Right atrium auricular region (tissue), 2 donors: ENCODE results near the gene PACSIN2. TPM values are rescaled to one million over a fixed set of nuclear protein-coding genes. Genes with fewer than 3 reads are reported as not detected.
A peak's percentile ranks its signal among the peaks of the same experiment; 100 is the strongest.
"Not testable (repeated sequence)": the region's sequence is repeated elsewhere in the genome, so short reads cannot be mapped to it uniquely, and the experiment has no call there.

Source experiments
- DNase-seq: peaks from one replicate; pipeline ENCODE4 v3.0.0-alpha.2; 2019; ENCODE audit warnings: low spot score
- H3K27ac ChIP-seq, 2 donors: fragments of 200-600 bp; sonication (generic); 1 replicate in 1 of 2; 2 replicates in 1 of 2; pipeline ENCODE4 v1.5.1; 2016 to 2019
- H3K27me3 ChIP-seq, 2 donors: fragments of 200-600 bp; sonication (generic); one replicate each; pipeline versions ENCODE4 v1.5.1 to v1.6.0; 2017 to 2019
- H3K36me3 ChIP-seq: fragments of 200-600 bp; sonication (generic); one replicate; pipeline ENCODE4 v1.5.1; 2016
- H3K4me1 ChIP-seq, 2 donors: fragments of 200-600 bp; sonication (generic); one replicate each; pipeline versions ENCODE4 v1.5.1 to v1.6.0; 2017 to 2019
- H3K4me3 ChIP-seq, 2 donors: fragments of 200-600 bp; sonication (generic); 1 replicate in 1 of 2; 2 replicates in 1 of 2; pipeline ENCODE4 v1.5.1; 2017 to 2019; ENCODE audit warnings: mild to moderate bottlenecking in 1 of 2, moderate library complexity in 1 of 2
- H3K9me3 ChIP-seq, 2 donors: fragments of 200-600 bp; sonication (generic); one replicate each; pipeline ENCODE4 v1.5.1; 2019
- total RNA-seq, 2 donors: library from RNA; depleted of rRNA; stranded (reverse); fragments of >200 nt; gene quantifications; one replicate each; pipeline ENCODE4 v1.1.0, GENCODE V29; 2016
- TF ChIP-seq, protein P1 (sequence below), 2 donors: fragments of 200-600 bp; sonication (generic); IDR thresholded peaks; one replicate each; pipeline ENCODE4 v1.5.1; 2019; ENCODE audit warnings: antibody characterized with exemption in 2 of 2

Gene PACSIN2
- total RNA-seq, 2 donors from 2014 or later = 66.3 to 89.8 TPM

DNA sequence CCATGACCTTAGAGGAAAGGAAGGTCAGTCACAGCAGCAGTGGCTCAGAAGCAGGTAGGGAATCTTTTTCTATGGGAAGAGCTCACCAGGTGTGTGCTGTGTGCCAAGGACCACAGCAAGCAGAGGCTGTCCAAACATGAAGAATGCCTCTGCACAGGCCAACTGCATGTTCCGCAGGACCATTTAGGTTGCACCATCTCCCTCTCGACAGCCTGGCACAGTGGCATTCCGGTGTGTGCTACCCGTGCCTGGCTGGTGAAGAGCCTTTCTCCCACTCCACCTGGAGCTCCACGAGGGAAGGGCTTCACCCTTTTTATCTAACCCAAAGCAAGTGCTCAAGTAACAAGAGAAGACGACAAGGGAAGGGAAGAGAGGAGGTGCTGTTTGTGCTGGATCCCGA, 76.5 kb downstream of the PACSIN2 start:
- H3K27me3 ChIP-seq = no peaks in the 10 kb centered on the region
- H3K27ac ChIP-seq = peak overlapping the region; percentile 74 to 77
- no peaks in the 10 kb centered on the region for H3K36me3 ChIP-seq
- H3K9me3 ChIP-seq = no peaks in the 10 kb centered on the region
- no peak overlapping the region for H3K4me3 ChIP-seq
- DNase-seq = no peak
- TF ChIP-seq, protein P1, sequence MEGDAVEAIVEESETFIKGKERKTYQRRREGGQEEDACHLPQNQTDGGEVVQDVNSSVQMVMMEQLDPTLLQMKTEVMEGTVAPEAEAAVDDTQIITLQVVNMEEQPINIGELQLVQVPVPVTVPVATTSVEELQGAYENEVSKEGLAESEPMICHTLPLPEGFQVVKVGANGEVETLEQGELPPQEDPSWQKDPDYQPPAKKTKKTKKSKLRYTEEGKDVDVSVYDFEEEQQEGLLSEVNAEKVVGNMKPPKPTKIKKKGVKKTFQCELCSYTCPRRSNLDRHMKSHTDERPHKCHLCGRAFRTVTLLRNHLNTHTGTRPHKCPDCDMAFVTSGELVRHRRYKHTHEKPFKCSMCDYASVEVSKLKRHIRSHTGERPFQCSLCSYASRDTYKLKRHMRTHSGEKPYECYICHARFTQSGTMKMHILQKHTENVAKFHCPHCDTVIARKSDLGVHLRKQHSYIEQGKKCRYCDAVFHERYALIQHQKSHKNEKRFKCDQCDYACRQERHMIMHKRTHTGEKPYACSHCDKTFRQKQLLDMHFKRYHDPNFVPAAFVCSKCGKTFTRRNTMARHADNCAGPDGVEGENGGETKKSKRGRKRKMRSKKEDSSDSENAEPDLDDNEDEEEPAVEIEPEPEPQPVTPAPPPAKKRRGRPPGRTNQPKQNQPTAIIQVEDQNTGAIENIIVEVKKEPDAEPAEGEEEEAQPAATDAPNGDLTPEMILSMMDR (IDR thresholded peaks at IDR 0.05) = no peak
- H3K4me1 ChIP-seq = peaks cover 0 to 91% of the 10 kb centered on the region in 2 donors

DNA sequence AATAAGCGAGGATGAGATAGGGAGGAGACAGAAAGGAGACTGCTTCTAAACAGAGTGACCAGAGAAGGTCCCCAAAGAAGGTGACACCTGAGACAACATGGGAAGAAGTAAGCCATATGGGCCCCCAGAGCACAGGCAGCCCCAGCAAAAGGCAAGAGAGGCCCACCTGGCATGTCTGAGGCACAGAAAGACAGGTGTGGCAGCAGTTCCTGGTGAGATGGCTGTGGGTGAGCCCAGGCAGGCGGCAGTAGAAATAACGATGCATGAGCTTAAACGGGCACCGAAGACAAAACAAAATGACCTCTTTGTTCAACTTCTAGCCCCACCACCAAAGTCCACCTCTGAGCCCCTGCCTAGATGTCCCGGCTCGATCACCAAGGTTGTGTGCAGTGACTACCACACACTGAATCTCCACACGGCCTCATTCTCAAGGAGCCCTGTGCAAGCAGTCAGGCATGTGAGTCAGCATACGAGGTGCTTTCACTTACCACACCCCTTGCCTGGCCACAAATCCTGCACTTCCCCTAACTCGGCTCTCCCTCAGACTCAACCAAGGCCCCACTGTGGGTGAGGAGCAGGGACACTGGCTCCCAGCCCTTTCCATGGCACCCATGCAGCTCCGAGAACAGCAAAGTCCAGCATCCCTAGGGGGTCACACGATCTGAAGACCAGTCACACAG, 77.6 kb downstream of the PACSIN2 start:
- Histone ChIP-seq H3K36me3 (no peaks in the 10 kb centered on the region), H3K4me1 (peaks cover 0 to 95% of the 10 kb centered on the region in 2 donors), H3K9me3 (no peaks in the 10 kb centered on the region), H3K4me3 (no peak overlapping the region), H3K27ac (peak overlapping the region; percentile 74 to 77), H3K27me3 (no peaks in the 10 kb centered on the region)
- DNase-seq = no peak
- TF ChIP-seq, protein P1 (IDR thresholded peaks at IDR 0.05) = no peak

DNA sequence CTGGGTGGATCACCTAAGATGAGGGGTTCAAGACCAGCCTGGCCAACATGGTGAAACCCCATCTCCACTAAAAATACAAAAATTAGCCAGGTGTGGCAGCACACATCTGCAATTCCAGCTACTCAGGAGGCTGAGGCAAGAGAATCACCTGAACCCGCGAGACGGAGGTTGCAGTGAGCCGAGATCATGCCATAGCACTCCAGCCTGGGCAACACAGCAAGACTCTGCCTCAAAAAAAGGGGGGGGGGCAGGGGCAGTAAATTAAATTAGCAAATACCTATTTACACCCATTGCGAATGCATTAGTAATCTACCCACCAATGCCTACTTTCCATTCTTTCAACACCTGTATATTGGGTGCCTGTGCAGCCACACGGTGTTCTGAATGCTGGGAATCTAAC, 78.3 kb downstream of the PACSIN2 start:
- not testable (repeated sequence) for H3K36me3 ChIP-seq, H3K27me3 ChIP-seq, H3K4me3 ChIP-seq, H3K9me3 ChIP-seq, DNase-seq
- Histone ChIP-seq H3K27ac (peak overlapping the region; percentile 74 to 92), H3K4me1 (peaks cover 0 to 100% of the 10 kb centered on the region in 2 donors)

DNA sequence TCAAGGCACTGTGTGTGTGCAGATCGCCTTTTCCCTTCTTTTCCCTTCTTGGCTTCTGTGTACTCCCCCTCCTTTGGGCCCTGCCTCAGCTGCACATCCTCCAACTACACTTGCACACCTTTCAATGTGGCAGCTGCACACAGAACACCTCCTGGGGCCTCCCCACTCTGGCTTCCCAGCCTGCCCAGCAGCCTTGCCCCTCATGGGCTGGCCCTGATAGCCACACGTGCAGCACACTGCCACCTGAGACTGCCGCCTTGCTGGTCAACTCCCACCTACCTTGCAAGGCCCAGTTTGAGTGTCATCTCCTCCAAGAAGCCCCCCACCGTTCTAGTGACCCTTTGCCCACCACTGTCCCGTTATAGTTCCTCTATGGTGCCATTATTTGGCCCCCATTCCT, 80.6 kb downstream of the PACSIN2 start:
- no peak for DNase-seq
- H3K9me3 ChIP-seq = no peaks in the 10 kb centered on the region
- H3K36me3 ChIP-seq = no peaks in the 10 kb centered on the region
- H3K27me3 ChIP-seq = no peaks in the 10 kb centered on the region
- TF ChIP-seq, protein P1 (IDR thresholded peaks at IDR 0.05) = no peak
- no peak overlapping the region for H3K4me3 ChIP-seq
- peaks cover 0 to 100% of the 10 kb centered on the region in 2 donors for H3K4me1 ChIP-seq
- H3K27ac ChIP-seq = peak overlapping the region; percentile 89 to 92

DNA sequence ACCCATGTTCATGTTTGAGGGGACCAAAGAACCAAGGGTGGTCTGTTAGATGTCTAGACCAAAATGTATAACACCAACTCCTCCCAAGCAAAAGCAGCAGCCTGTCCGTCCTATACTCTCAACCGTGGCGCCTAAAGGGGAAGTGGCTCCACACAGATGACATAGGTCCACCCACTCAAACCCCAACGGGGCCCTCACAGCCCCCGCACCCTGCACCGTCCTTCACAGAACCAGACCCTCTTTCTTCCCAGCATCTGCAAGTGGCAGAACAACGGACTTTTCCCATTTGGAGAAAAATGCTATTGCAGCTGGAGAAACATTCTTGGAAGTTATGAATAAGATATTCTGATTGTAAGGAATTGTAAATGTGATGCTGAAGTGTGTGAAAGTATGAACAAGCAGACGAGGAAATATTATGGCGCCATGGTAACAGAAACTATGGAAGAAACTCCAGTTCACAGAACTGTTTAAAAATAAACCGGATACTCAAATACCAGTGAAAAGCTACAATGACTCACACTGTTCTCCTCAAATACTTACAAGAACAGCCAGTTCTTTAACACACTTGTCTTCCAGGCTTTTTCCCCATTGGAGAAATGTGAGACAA, 81.4 kb downstream of the PACSIN2 start:
- Histone ChIP-seq H3K36me3 (no peaks in the 10 kb centered on the region), H3K9me3 (no peaks in the 10 kb centered on the region), H3K27me3 (no peaks in the 10 kb centered on the region), H3K4me3 (peak overlapping the region in 1 of 2 donors; percentile 35), H3K4me1 (peaks cover 0 to 100% of the 10 kb centered on the region in 2 donors), H3K27ac (peak overlapping the region; percentile 89 to 92)
- TF ChIP-seq, protein P1 (IDR thresholded peaks at IDR 0.05) = no peak
- no peak for DNase-seq

DNA sequence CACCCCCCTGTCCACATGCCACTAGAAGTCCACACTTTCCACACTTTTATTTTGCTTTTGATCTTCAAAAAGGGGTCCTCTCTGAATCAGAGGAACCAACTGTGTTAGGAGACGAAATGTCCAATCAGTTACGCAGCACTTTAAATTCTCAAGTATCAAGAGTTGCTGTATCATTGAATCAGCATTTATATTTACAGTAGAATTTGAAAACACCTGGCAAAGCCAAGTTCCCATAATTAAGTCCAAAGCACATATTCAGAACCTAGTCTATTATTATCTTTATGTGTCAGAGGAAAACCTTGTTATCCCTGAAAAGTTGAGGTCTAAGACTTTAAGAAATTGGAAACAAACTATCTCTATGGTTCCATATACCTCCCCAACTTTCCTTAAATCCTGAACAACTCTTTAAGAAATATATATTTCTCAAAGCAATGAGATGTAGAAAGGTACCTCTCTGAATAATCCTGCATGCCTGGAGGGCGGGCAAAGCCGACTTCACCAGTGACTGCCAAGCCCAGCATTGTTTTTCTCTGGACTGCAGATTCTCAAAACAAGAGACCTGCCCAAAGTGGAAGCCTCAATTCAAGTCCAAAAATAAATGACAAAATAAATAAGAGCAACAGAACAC, 82.0 kb downstream of the PACSIN2 start:
- Histone ChIP-seq H3K9me3 (no peaks in the 10 kb centered on the region), H3K4me3 (peak overlapping the region in 1 of 2 donors; percentile 35), H3K27me3 (no peaks in the 10 kb centered on the region), H3K36me3 (no peaks in the 10 kb centered on the region), H3K4me1 (peaks cover 0 to 100% of the 10 kb centered on the region in 2 donors), H3K27ac (peak overlapping the region; percentile 89 to 92)
- TF ChIP-seq, protein P1 (IDR thresholded peaks at IDR 0.05) = no peak
- no peak for DNase-seq
